Activated CD4-positive, CD25-positive, alpha-beta regulatory T cell treated with anti-CD3 and anti-CD28 coated beads, Interleukin-2, amount 50 U/mL, for 72 hours (primary cell): Measurements from ENCODE around the gene KNL1.
"Not testable (repeated sequence)": the region's sequence is repeated elsewhere in the genome, so short reads cannot be mapped to it uniquely, and the experiment has no call there.

Experiments
- DNase-seq: peaks from one replicate; pipeline ENCODE4 v3.0.0; 2021

Gene KNL1

GRCh38 chr15:40680959-40681358 lies 86.9 kb downstream of the KNL1 start:
- DNase-seq, result not testable (repeated sequence)

GRCh38 chr15:40684381-40684780 lies 90.3 kb downstream of the KNL1 start:
- DNase-seq, result no peak

- DNase-seq, result no peak
These were observed 91.3 kb downstream of the KNL1 start for GRCh38 chr15:40685376-40685775.

GRCh38 chr15:40688932-40689799 lies 95.1 kb downstream of the KNL1 start:
- DNase-seq, result no peak

GRCh38 chr15:40691737-40692136 lies 97.7 kb downstream of the KNL1 start:
- DNase-seq, result no peak

- DNase-seq, result no peak
These were observed 100.0 kb downstream of the KNL1 start for GRCh38 chr15:40693904-40694687.

- peak; percentile 94 for DNase-seq
These were observed 100.8 kb downstream of the KNL1 start, which contains the start of gene RAD51 for GRCh38 chr15:40694688-40695468. RAD51 (plus strand) TSS chr15:40695174; CDS start chr15:40698759, 3,585 bp downstream.

- DNase-seq, result no peak
These were observed 101.4 kb downstream of the KNL1 start for GRCh38 chr15:40695469-40695890.

- DNase-seq, result no peak
These were observed 102.2 kb downstream of the KNL1 start for GRCh38 chr15:40696228-40696627.

- no peak for DNase-seq
These were observed 103.9 kb downstream of the KNL1 start for GRCh38 chr15:40697916-40698315.

- DNase-seq, result no peak
These were observed 108.0 kb downstream of the KNL1 start for GRCh38 chr15:40702077-40702476.

GRCh38 chr15:40706121-40706520 lies 112.1 kb downstream of the KNL1 start:
- DNase-seq, result no peak
